Measurements from ENCODE around the gene BAZ1B. TPM values are rescaled to one million over a fixed set of nuclear protein-coding genes. Genes with fewer than 3 reads are reported as not detected.
"Not testable (repeated sequence)": the region's sequence is repeated elsewhere in the genome, so short reads cannot be mapped to it uniquely, and the experiment has no call there.

The BAZ1B gene
- total RNA-seq, 2 experiments from 2014 or later: 111 to 112 TPM

GRCh38 chr7:73432676-73433075 is 89.4 kb downstream of the BAZ1B start:
- ChIA-PET CTCF (no interaction called here), POLR2A (no interaction called here)
- Mint-ChIP-seq H3K4me1 (ENCODE audit: low read depth) (peaks cover 11% of the 10 kb centered on the region), H3K27ac (no peak overlapping the region), H3K27me3 (ENCODE audit: low read depth) (peaks cover 7% of the 10 kb centered on the region), H3K4me3 (peak overlapping the region; percentile 42), H3K36me3 (ENCODE audit: low read depth) (no peaks in the 10 kb centered on the region), H3K9me3 (ENCODE audit: insufficient read depth) (peaks cover 3% of the 10 kb centered on the region)
- ATAC-seq (no peak), DNase-seq (no peak)

- peaks cover 11% of the 10 kb centered on the region for H3K4me1 Mint-ChIP-seq (ENCODE audit: low read depth)
- peaks cover 7% of the 10 kb centered on the region for H3K27me3 Mint-ChIP-seq (ENCODE audit: low read depth)
- ATAC-seq: no peak
- no peaks in the 10 kb centered on the region for H3K36me3 Mint-ChIP-seq (ENCODE audit: low read depth)
- POLR2A ChIA-PET: no interaction called here
- H3K4me3 Mint-ChIP-seq: no peak overlapping the region
- H3K27ac Mint-ChIP-seq: no peak overlapping the region
- CTCF ChIA-PET: no interaction called here
- H3K9me3 Mint-ChIP-seq (ENCODE audit: insufficient read depth): peaks cover 3% of the 10 kb centered on the region
- no peak for DNase-seq
Measured at GRCh38 chr7:73431041-73431835, 90.9 kb downstream of the BAZ1B start.

- H3K9me3 Mint-ChIP-seq (ENCODE audit: insufficient read depth); H3K27me3 Mint-ChIP-seq (ENCODE audit: low read depth); DNase-seq; H3K27ac Mint-ChIP-seq; H3K36me3 Mint-ChIP-seq (ENCODE audit: low read depth); ATAC-seq; H3K4me3 Mint-ChIP-seq; CTCF ChIA-PET; POLR2A ChIA-PET: not testable (repeated sequence)
- H3K4me1 Mint-ChIP-seq (ENCODE audit: low read depth): peaks cover 11% of the 10 kb centered on the region
Measured at GRCh38 chr7:73430540-73430939, 91.6 kb downstream of the BAZ1B start.

GRCh38 chr7:73429622-73430505 is 92.2 kb downstream of the BAZ1B start:
- peaks cover 3% of the 10 kb centered on the region for H3K9me3 Mint-ChIP-seq (ENCODE audit: insufficient read depth)
- ChIA-PET POLR2A (no interaction called here), CTCF (no interaction called here)
- H3K27me3 Mint-ChIP-seq (ENCODE audit: low read depth): peaks cover 3% of the 10 kb centered on the region
- H3K4me3 Mint-ChIP-seq: no peak overlapping the region
- no peak overlapping the region for H3K27ac Mint-ChIP-seq
- no peak for DNase-seq
- ATAC-seq: no peak
- H3K4me1 Mint-ChIP-seq (ENCODE audit: low read depth): peaks cover 10% of the 10 kb centered on the region
- H3K36me3 Mint-ChIP-seq (ENCODE audit: low read depth): no peaks in the 10 kb centered on the region

DNA sequence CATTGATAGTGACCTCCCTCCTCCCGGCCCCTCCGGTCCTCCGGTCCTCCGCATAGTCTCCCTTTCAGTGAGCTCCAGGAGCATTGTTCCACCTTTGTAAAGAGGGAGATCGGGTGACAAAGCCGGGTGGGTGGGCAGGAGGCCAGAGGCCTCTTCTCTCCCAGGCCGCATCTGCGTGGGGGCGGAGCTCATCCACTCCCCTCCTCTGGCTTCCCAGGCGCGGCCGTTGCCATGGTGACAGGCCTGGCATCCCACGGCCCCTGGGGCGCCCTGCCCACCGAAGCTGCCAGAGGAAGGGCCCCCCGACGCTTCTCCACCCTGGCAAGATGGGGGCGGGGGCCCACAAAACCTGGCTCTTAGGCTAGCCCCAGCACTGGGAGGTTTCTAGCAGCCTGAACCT is 92.9 kb downstream of the BAZ1B start:
- Mint-ChIP-seq H3K27me3 (ENCODE audit: low read depth) (no peaks in the 10 kb centered on the region), H3K36me3 (ENCODE audit: low read depth) (no peaks in the 10 kb centered on the region), H3K4me3 (no peak overlapping the region), H3K4me1 (ENCODE audit: low read depth) (peaks cover 7% of the 10 kb centered on the region), H3K9me3 (ENCODE audit: insufficient read depth) (no peaks in the 10 kb centered on the region), H3K27ac (no peak overlapping the region)
- CTCF ChIA-PET: no interaction called here
- DNase-seq (no peak), ATAC-seq (no peak)
- POLR2A ChIA-PET: no interaction called here

GRCh38 chr7:73427902-73428787 is 93.9 kb downstream of the BAZ1B start:
- ChIA-PET CTCF (no interaction called here), POLR2A (no interaction called here)
- H3K9me3 Mint-ChIP-seq (ENCODE audit: insufficient read depth): no peaks in the 10 kb centered on the region
- ATAC-seq: no peak
- H3K27ac Mint-ChIP-seq: no peak overlapping the region
- no peaks in the 10 kb centered on the region for H3K36me3 Mint-ChIP-seq (ENCODE audit: low read depth)
- no peaks in the 10 kb centered on the region for H3K27me3 Mint-ChIP-seq (ENCODE audit: low read depth)
- DNase-seq: no peak
- no peak overlapping the region for H3K4me3 Mint-ChIP-seq
- H3K4me1 Mint-ChIP-seq (ENCODE audit: low read depth): peaks cover 6% of the 10 kb centered on the region

DNA sequence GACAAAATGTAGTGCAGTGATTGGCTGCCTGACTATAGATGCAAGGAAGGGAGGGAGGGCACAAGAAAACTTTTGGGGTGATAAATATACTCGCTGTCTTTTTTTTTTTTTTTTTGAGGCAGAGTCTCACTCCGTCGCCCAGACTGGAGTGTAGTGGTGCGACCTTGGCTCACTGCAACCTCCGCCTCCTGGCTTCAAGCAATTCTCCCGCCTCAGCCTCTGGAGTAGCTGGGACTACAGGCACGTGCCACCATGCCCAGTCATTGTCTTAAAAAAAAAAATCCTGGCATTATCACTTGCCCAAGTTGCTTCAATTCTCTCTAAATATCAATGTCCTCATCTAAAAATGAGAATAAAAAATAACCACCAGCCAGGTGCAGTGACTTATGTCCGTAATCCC is 96.1 kb downstream of the BAZ1B start:
- ATAC-seq: no peak
- H3K9me3 Mint-ChIP-seq (ENCODE audit: insufficient read depth): no peaks in the 10 kb centered on the region
- H3K4me1 Mint-ChIP-seq (ENCODE audit: low read depth): peaks cover 1% of the 10 kb centered on the region
- CTCF ChIA-PET: no interaction called here
- no peak overlapping the region for H3K4me3 Mint-ChIP-seq
- POLR2A ChIA-PET: no interaction called here
- no peak overlapping the region for H3K27ac Mint-ChIP-seq
- no peaks in the 10 kb centered on the region for H3K27me3 Mint-ChIP-seq (ENCODE audit: low read depth)
- no peak for DNase-seq
- no peaks in the 10 kb centered on the region for H3K36me3 Mint-ChIP-seq (ENCODE audit: low read depth)

GRCh38 chr7:73425356-73425983 is 96.6 kb downstream of the BAZ1B start:
- DNase-seq (no peak), ATAC-seq (no peak)
- ChIA-PET CTCF (no interaction called here), POLR2A (no interaction called here)
- Mint-ChIP-seq H3K4me3 (no peak overlapping the region), H3K4me1 (ENCODE audit: low read depth) (peaks cover 1% of the 10 kb centered on the region), H3K9me3 (ENCODE audit: insufficient read depth) (no peaks in the 10 kb centered on the region), H3K27me3 (ENCODE audit: low read depth) (no peaks in the 10 kb centered on the region), H3K27ac (no peak overlapping the region), H3K36me3 (ENCODE audit: low read depth) (no peaks in the 10 kb centered on the region)

- POLR2A ChIA-PET: no interaction called here
- H3K36me3 Mint-ChIP-seq (ENCODE audit: low read depth): no peaks in the 10 kb centered on the region
- CTCF ChIA-PET: no interaction called here
- H3K27me3 Mint-ChIP-seq (ENCODE audit: low read depth): no peaks in the 10 kb centered on the region
- peaks cover 3% of the 10 kb centered on the region for H3K4me1 Mint-ChIP-seq (ENCODE audit: low read depth)
- ATAC-seq: no peak
- H3K4me3 Mint-ChIP-seq: no peak overlapping the region
- no peaks in the 10 kb centered on the region for H3K9me3 Mint-ChIP-seq (ENCODE audit: insufficient read depth)
- H3K27ac Mint-ChIP-seq: no peak overlapping the region
- no peak for DNase-seq
Measured at GRCh38 chr7:73424489-73424885, 97.6 kb downstream of the BAZ1B start.

- Mint-ChIP-seq H3K4me1 (ENCODE audit: low read depth) (peaks cover 3% of the 10 kb centered on the region), H3K36me3 (ENCODE audit: low read depth) (no peaks in the 10 kb centered on the region), H3K9me3 (ENCODE audit: insufficient read depth) (no peaks in the 10 kb centered on the region), H3K27ac (no peak overlapping the region), H3K4me3 (no peak overlapping the region), H3K27me3 (ENCODE audit: low read depth) (no peaks in the 10 kb centered on the region)
- DNase-seq: no peak
- ChIA-PET CTCF (no interaction called here), POLR2A (no interaction called here)
- ATAC-seq: no peak
Measured at GRCh38 chr7:73423519-73424488, 98.3 kb downstream of the BAZ1B start.

- H3K4me3 Mint-ChIP-seq; H3K9me3 Mint-ChIP-seq (ENCODE audit: insufficient read depth); DNase-seq; H3K27me3 Mint-ChIP-seq (ENCODE audit: low read depth); CTCF ChIA-PET; H3K27ac Mint-ChIP-seq; H3K4me1 Mint-ChIP-seq (ENCODE audit: low read depth); ATAC-seq; H3K36me3 Mint-ChIP-seq (ENCODE audit: low read depth); POLR2A ChIA-PET: not testable (repeated sequence)
Measured at GRCh38 chr7:73420610-73421009, 101.5 kb downstream of the BAZ1B start.
